A673 (cell line): ENCODE data around the gene UNKL. TPM values are rescaled to one million over a fixed set of nuclear protein-coding genes. Genes with fewer than 3 reads are reported as not detected.
A peak's percentile ranks its signal among the peaks of the same experiment; 100 is the strongest.

ENCODE experiments used
- BruUV-seq: library from RNA; stranded (reverse); fragments of 400-500 nt; replicated peaks from 2 replicates; lab custom pipeline; 2021; lab: Mats Ljungman, UMichigan
- CTCF ChIA-PET: fragments of 300-600 bp; sonication (Branson Sonifier 250); formaldehyde crosslinking; loops from one replicate; lab custom pipeline; 2022; ENCODE audit warnings: antibody characterized with exemption; lab: Charles Lee
- POLR2A ChIA-PET: fragments of 300-600 bp; sonication (Branson Sonifier 250); formaldehyde crosslinking; loops from one replicate; lab custom pipeline; 2022; ENCODE audit warnings: antibody characterized with exemption; ENCODE audit not compliant: low non-redundant PET; lab: Charles Lee
- DNase-seq: peaks from one replicate; pipeline ENCODE4 v3.0.0-alpha.2; 2015; ENCODE audit warnings: low spot score
- H3K27ac ChIP-seq: fragments of 200-600 bp; sonication (generic); 2 replicates; pipeline ENCODE4 v1.5.1; 2016; ENCODE audit warnings: mixed run types, low read depth, mild to moderate bottlenecking, mixed read lengths, antibody characterized with exemption, low read length; ENCODE audit not compliant: poor library complexity, severe bottlenecking
- H3K27me3 ChIP-seq: fragments of 200-600 bp; sonication (generic); replicated peaks from 2 replicates; pipeline ENCODE4 v1.6.1; 2017; ENCODE audit warnings: mixed run types, low read depth, mild to moderate bottlenecking, mixed read lengths, antibody characterized with exemption, low read length; ENCODE audit not compliant: insufficient read depth, poor library complexity
- H3K36me3 ChIP-seq: fragments of 200-600 bp; sonication (generic); 2 replicates; pipeline ENCODE4 v1.6.1; 2016; ENCODE audit warnings: mixed run types, mild to moderate bottlenecking, mixed read lengths, antibody characterized with exemption, low read length; ENCODE audit not compliant: insufficient read depth, poor library complexity, severe bottlenecking
- H3K4me1 ChIP-seq: fragments of 200-600 bp; sonication (generic); 2 replicates; pipeline ENCODE4 v1.6.1; 2017; ENCODE audit warnings: mixed run types, mild to moderate bottlenecking, mixed read lengths, antibody characterized with exemption, low read length; ENCODE audit not compliant: insufficient read depth, poor library complexity, severe bottlenecking
- H3K4me3 ChIP-seq: fragments of 200-600 bp; sonication (generic); 2 replicates; pipeline ENCODE4 v1.5.1; 2016; ENCODE audit warnings: low read depth, mixed run types, mild to moderate bottlenecking, mixed read lengths, low read length; ENCODE audit not compliant: poor library complexity, severe bottlenecking
- H3K9me3 ChIP-seq: fragments of 200-600 bp; sonication (generic); 2 replicates; pipeline ENCODE4 v1.6.1; 2016; ENCODE audit warnings: mixed run types, low read depth, mild to moderate bottlenecking, mixed read lengths, antibody characterized with exemption, low read length; ENCODE audit not compliant: poor library complexity, severe bottlenecking
- EZH2 ChIP-seq: fragments of 200-600 bp; sonication (generic); IDR thresholded peaks from 2 replicates; pipeline ENCODE4 v1.6.1; 2017; ENCODE audit warnings: borderline replicate concordance, low read depth, mild to moderate bottlenecking, mixed read lengths, antibody characterized with exemption, low read length; ENCODE audit not compliant: poor library complexity, severe bottlenecking
- intact Hi-C: fragments of 100-400 bp; cut with micrococcal nuclease; formaldehyde crosslinking; loops from one replicate; pipeline ENCODE4 v1.10.0; 2022; ENCODE audit not compliant: unreplicated experiment
- total RNA-seq: library from RNA; stranded (reverse); gene quantifications from 2 replicates; pipeline ENCODE4 v1.2.3, GENCODE V29; 2021
- TF ChIP-seq, protein P1 (sequence below): fragments of 300-800, 200-600 bp; sonication (generic); conservative IDR thresholded peaks from 2 replicates; pipeline ENCODE4 v1.5.1; 2017; ENCODE audit warnings: low read depth, mild to moderate bottlenecking, antibody characterized with exemption, low read length, moderate library complexity, mixed read lengths

The UNKL gene
- total RNA-seq, 1 experiment from 2014 or later: 88.5 TPM

DNA sequence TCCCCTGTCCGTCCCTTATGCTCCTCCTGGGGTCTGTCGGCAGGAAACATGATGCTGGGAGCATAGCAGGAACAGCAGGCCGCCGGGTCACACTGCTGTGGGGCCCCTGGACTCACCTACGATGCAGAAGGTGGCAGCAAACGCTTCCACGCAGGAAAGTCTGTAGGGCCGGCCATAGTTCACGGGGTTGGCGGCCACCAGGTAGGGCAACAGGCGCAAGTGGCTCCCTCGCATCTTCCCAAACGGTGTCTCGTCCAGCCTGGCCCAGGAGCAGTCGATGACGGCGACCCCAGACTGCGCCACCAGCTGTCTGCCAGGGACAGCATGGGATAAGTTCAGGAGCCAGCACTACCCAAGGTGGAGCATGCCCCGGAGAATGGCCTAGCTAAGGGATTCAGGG, 63.8 kb downstream of the UNKL start:
- ChIA-PET CTCF (no interaction called here), POLR2A (no interaction called here)
- DNase-seq: no peak
- Histone ChIP-seq H3K4me1 (peaks cover 11% of the 10 kb centered on the region), H3K9me3 (no peaks in the 10 kb centered on the region), H3K27ac (peak overlapping the region; percentile 82), H3K36me3 (peaks cover 4% of the 10 kb centered on the region), H3K4me3 (peak overlapping the region; percentile 78), H3K27me3 (no peaks in the 10 kb centered on the region)
- intact Hi-C loops: no loop called here
- TF ChIP-seq, protein P1, sequence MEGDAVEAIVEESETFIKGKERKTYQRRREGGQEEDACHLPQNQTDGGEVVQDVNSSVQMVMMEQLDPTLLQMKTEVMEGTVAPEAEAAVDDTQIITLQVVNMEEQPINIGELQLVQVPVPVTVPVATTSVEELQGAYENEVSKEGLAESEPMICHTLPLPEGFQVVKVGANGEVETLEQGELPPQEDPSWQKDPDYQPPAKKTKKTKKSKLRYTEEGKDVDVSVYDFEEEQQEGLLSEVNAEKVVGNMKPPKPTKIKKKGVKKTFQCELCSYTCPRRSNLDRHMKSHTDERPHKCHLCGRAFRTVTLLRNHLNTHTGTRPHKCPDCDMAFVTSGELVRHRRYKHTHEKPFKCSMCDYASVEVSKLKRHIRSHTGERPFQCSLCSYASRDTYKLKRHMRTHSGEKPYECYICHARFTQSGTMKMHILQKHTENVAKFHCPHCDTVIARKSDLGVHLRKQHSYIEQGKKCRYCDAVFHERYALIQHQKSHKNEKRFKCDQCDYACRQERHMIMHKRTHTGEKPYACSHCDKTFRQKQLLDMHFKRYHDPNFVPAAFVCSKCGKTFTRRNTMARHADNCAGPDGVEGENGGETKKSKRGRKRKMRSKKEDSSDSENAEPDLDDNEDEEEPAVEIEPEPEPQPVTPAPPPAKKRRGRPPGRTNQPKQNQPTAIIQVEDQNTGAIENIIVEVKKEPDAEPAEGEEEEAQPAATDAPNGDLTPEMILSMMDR: no peak
- TF ChIP-seq EZH2: no peak
- TSS peak; percentile 74 for BruUV-seq

- Histone ChIP-seq H3K9me3 (no peaks in the 10 kb centered on the region), H3K27ac (no peak overlapping the region), H3K4me1 (peaks cover 11% of the 10 kb centered on the region), H3K4me3 (no peak overlapping the region), H3K27me3 (no peaks in the 10 kb centered on the region), H3K36me3 (peaks cover 4% of the 10 kb centered on the region)
- ChIA-PET POLR2A (no interaction called here), CTCF (no interaction called here)
- no peak for DNase-seq
- BruUV-seq: no TSS peak
- intact Hi-C loops: no loop called here
- no peak for TF ChIP-seq EZH2
- TF ChIP-seq, protein P1: no peak
Observed at GRCh38 chr16:1349951-1350350, 64.6 kb downstream of the UNKL start.

DNA sequence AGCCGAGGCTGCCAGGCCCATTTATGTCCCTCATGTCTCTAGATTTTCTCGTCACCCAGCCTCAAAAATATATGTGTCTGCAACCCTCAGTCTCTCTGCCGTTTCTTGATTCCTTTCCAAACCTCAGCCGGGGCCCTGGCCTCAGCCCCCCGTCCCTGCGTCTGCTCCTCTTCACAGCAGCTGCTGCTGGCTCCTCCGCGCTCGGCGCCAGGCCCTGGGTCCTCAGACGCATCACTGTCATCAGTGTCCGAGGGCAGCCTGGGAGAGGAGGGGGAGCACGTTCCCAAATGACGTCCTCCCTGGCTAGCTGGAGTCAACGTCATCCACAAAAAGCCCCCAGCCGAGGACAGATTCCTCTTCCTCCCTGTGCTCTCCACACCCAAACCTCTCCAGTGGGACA, 65.2 kb downstream of the UNKL start:
- no peak for TF ChIP-seq EZH2
- H3K36me3 ChIP-seq: peaks cover 4% of the 10 kb centered on the region
- no peak overlapping the region for H3K27ac ChIP-seq
- H3K4me1 ChIP-seq: peaks cover 11% of the 10 kb centered on the region
- BruUV-seq: no TSS peak
- H3K4me3 ChIP-seq: no peak overlapping the region
- intact Hi-C loops: no loop called here
- ChIA-PET CTCF (no interaction called here), POLR2A (no interaction called here)
- no peaks in the 10 kb centered on the region for H3K9me3 ChIP-seq
- no peak for DNase-seq
- no peaks in the 10 kb centered on the region for H3K27me3 ChIP-seq

DNA sequence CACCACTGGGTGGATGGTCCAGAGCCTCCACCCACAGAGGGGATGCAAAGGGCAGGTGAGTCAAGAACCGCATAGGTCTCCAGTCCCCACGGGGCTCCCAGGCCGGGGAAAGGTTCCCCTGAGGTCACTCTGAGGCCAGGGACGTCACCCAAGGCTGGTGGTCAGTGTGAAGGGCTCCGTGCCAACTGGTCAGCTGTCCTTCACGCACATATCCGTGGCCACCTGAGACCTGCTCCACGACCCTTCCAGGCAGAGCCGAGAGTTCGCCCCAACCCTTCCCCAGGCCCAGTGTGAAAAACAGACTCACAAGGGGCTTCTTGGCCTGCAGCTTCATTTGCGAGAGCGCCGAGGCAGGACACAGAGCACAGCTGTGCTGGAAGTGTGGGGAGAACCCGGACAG, 65.6 kb downstream of the UNKL start:
- BruUV-seq: no TSS peak
- H3K4me1 ChIP-seq: peaks cover 11% of the 10 kb centered on the region
- ChIA-PET CTCF (interaction anchor here (0.6 kb wide), 1 partner anchor 18 kb away, joined by 3 read pairs; no protein-coding TSS in a partner anchor), POLR2A (interaction anchor here (0.6 kb wide), 1 partner anchor 32 kb away, joined by 6 read pairs; no protein-coding TSS in a partner anchor)
- peaks cover 4% of the 10 kb centered on the region for H3K36me3 ChIP-seq
- no peaks in the 10 kb centered on the region for H3K9me3 ChIP-seq
- H3K27ac ChIP-seq: no peak overlapping the region
- no peak overlapping the region for H3K4me3 ChIP-seq
- H3K27me3 ChIP-seq: no peaks in the 10 kb centered on the region
- DNase-seq: no peak
- no peak for TF ChIP-seq EZH2
- TF ChIP-seq, protein P1: no peak
- intact Hi-C loops: no loop called here
